Measurements from ENCODE around the gene RAB11A. TPM values are rescaled to one million over a fixed set of nuclear protein-coding genes. Genes with fewer than 3 reads are reported as not detected.

RAB11A gene
- total and polyA plus RNA-seq, 2 of the 13 experiments (the other 11 are each of a cell fraction or from before 2014, with no cell fraction given), result 161 to 162 TPM

DNA sequence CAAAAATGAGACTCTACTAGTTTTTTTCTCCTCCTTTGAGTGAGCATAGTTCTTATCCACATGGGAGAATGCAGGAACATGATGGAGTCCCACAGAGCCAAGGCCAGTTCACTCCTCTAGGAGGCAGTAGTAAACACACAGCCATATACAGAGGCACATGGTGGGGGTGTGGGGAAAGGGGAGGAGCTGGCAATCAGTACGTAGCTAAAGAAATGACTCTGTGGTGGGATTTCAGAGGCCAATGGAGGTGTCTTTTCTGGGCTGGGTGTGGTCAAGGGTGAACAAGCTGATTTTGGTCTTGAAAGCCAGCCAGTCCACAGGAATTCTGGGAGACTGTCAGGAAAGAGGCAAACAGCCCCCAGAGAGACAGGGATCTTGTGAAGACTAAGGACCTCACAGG is 6.6 kb upstream of the RAB11A start (continued):
- TF ChIP-seq RBM39 (IDR thresholded peaks at IDR 0.05; ENCODE audit: low read depth, low read length, poor library complexity, severe bottlenecking) (no peak), ZNF841 (CRISPR knock-in tag; IDR thresholded peaks at IDR 0.05; ENCODE audit: borderline replicate concordance) (no peak), NFE2L2 (IDR thresholded peaks at IDR 0.05; ENCODE audit: low read length) (no peak), ZNF33B (CRISPR knock-in tag; IDR thresholded peaks at IDR 0.05) (no peak), SRF (IDR thresholded peaks at IDR 0.05; ENCODE audit: low read depth, low read length) (peak; percentile 75), GTF2F1 (IDR thresholded peaks at IDR 0.05; ENCODE audit: low read length) (no peak), HNRNPL (IDR thresholded peaks at IDR 0.05; ENCODE audit: low read depth, low read length) (no peak), MEIS2 (CRISPR knock-in tag; IDR thresholded peaks at IDR 0.05) (no peak), ZNF432 (CRISPR knock-in tag; IDR thresholded peaks at IDR 0.05; ENCODE audit: borderline replicate concordance) (no peak), ZFX (CRISPR knock-in tag; IDR thresholded peaks at IDR 0.05; ENCODE audit: low read depth) (no peak), HNRNPUL1 (IDR thresholded peaks at IDR 0.05; ENCODE audit: low read depth, low read length) (no peak), ATAD3A (CRISPR knock-in tag; IDR thresholded peaks at IDR 0.05) (no peak), ZNF143 (CRISPR knock-in tag; IDR thresholded peaks at IDR 0.05) (peak; percentile 17; the same call in 1 of the 2 replicates), ELF1 (CRISPR knock-in tag; IDR thresholded peaks at IDR 0.05) (0 out of 2 replicates have a peak, but pooled peaks have one; percentile 19), MIXL1 (CRISPR knock-in tag; IDR thresholded peaks at IDR 0.05) (no peak), SP5 (CRISPR knock-in tag; IDR thresholded peaks at IDR 0.05; ENCODE audit: borderline replicate concordance, low read depth) (peak; percentile 62; the same call in 1 of the 2 replicates), MXI1 (IDR thresholded peaks at IDR 0.05; ENCODE audit: borderline replicate concordance, low read depth, low read length) (peak; percentile 63; the same call in 1 of the 3 replicates), ZNF792 (CRISPR knock-in tag; IDR thresholded peaks at IDR 0.05) (no peak), NFYB (CRISPR knock-in tag; IDR thresholded peaks at IDR 0.05) (no peak)
- TF ChIP-seq, protein P1, sequence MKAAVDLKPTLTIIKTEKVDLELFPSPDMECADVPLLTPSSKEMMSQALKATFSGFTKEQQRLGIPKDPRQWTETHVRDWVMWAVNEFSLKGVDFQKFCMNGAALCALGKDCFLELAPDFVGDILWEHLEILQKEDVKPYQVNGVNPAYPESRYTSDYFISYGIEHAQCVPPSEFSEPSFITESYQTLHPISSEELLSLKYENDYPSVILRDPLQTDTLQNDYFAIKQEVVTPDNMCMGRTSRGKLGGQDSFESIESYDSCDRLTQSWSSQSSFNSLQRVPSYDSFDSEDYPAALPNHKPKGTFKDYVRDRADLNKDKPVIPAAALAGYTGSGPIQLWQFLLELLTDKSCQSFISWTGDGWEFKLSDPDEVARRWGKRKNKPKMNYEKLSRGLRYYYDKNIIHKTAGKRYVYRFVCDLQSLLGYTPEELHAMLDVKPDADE (CRISPR knock-in tag; IDR thresholded peaks at IDR 0.05), result no peak
- TF ChIP-seq, protein P2, sequence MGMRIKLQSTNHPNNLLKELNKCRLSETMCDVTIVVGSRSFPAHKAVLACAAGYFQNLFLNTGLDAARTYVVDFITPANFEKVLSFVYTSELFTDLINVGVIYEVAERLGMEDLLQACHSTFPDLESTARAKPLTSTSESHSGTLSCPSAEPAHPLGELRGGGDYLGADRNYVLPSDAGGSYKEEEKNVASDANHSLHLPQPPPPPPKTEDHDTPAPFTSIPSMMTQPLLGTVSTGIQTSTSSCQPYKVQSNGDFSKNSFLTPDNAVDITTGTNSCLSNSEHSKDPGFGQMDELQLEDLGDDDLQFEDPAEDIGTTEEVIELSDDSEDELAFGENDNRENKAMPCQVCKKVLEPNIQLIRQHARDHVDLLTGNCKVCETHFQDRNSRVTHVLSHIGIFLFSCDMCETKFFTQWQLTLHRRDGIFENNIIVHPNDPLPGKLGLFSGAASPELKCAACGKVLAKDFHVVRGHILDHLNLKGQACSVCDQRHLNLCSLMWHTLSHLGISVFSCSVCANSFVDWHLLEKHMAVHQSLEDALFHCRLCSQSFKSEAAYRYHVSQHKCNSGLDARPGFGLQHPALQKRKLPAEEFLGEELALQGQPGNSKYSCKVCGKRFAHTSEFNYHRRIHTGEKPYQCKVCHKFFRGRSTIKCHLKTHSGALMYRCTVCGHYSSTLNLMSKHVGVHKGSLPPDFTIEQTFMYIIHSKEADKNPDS (CRISPR knock-in tag; IDR thresholded peaks at IDR 0.05), result no peak
- TF ChIP-seq, protein P3, sequence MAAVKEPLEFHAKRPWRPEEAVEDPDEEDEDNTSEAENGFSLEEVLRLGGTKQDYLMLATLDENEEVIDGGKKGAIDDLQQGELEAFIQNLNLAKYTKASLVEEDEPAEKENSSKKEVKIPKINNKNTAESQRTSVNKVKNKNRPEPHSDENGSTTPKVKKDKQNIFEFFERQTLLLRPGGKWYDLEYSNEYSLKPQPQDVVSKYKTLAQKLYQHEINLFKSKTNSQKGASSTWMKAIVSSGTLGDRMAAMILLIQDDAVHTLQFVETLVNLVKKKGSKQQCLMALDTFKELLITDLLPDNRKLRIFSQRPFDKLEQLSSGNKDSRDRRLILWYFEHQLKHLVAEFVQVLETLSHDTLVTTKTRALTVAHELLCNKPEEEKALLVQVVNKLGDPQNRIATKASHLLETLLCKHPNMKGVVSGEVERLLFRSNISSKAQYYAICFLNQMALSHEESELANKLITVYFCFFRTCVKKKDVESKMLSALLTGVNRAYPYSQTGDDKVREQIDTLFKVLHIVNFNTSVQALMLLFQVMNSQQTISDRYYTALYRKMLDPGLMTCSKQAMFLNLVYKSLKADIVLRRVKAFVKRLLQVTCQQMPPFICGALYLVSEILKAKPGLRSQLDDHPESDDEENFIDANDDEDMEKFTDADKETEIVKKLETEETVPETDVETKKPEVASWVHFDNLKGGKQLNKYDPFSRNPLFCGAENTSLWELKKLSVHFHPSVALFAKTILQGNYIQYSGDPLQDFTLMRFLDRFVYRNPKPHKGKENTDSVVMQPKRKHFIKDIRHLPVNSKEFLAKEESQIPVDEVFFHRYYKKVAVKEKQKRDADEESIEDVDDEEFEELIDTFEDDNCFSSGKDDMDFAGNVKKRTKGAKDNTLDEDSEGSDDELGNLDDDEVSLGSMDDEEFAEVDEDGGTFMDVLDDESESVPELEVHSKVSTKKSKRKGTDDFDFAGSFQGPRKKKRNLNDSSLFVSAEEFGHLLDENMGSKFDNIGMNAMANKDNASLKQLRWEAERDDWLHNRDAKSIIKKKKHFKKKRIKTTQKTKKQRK (IDR thresholded peaks at IDR 0.05; ENCODE audit: low read length), result no peak
- TF ChIP-seq, protein P4, sequence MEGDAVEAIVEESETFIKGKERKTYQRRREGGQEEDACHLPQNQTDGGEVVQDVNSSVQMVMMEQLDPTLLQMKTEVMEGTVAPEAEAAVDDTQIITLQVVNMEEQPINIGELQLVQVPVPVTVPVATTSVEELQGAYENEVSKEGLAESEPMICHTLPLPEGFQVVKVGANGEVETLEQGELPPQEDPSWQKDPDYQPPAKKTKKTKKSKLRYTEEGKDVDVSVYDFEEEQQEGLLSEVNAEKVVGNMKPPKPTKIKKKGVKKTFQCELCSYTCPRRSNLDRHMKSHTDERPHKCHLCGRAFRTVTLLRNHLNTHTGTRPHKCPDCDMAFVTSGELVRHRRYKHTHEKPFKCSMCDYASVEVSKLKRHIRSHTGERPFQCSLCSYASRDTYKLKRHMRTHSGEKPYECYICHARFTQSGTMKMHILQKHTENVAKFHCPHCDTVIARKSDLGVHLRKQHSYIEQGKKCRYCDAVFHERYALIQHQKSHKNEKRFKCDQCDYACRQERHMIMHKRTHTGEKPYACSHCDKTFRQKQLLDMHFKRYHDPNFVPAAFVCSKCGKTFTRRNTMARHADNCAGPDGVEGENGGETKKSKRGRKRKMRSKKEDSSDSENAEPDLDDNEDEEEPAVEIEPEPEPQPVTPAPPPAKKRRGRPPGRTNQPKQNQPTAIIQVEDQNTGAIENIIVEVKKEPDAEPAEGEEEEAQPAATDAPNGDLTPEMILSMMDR (CRISPR knock-in tag; IDR thresholded peaks at IDR 0.05), result peak; percentile 71

All from HepG2 (cell line).